Lung (tissue), 12 donors: ENCODE measurements around the gene CCDC182. TPM values are rescaled to one million over a fixed set of nuclear protein-coding genes. Genes with fewer than 3 reads are reported as not detected.
A peak's percentile ranks its signal among the peaks of the same experiment; 100 is the strongest.

Source experiments
- ATAC-seq: fragments of 200-7000 bp; cut with Tn5 transposase; one replicate; pipeline ENCODE4 v1.9.1; 2020; ENCODE audit warnings: moderate number of reproducible peaks; ENCODE audit not compliant: insufficient read depth, low FRiP score
- DNase-seq, 3 donors: peaks; one replicate each; pipeline ENCODE4 v3.0.0-alpha.2; 2013 to 2017
- H3K27ac ChIP-seq, 2 donors: one replicate each; pipeline ENCODE4 v1.5.1; 2013; ENCODE audit warnings: mild to moderate bottlenecking in 2 of 2, moderate library complexity in 2 of 2, control low read depth in 1 of 2, inconsistent platforms in 1 of 2, low read depth in 1 of 2, low read length in 1 of 2
- H3K27me3 ChIP-seq, 3 donors: one replicate each; pipeline ENCODE4 v1.5.1; 2013; ENCODE audit warnings: low read length in 2 of 3; ENCODE audit not compliant: control insufficient read depth in 3 of 3, insufficient read depth in 3 of 3
- H3K36me3 ChIP-seq, 4 donors: one replicate each; pipeline ENCODE4 v1.5.1; 2013; ENCODE audit warnings: low read length in 4 of 4, mild to moderate bottlenecking in 1 of 4, moderate library complexity in 1 of 4; ENCODE audit not compliant: control insufficient read depth in 4 of 4, insufficient read depth in 4 of 4
- H3K4me1 ChIP-seq, 5 donors: one replicate each; pipeline ENCODE4 v1.5.1; 2013; ENCODE audit warnings: low read length in 5 of 5, mild to moderate bottlenecking in 2 of 5, moderate library complexity in 1 of 5; ENCODE audit not compliant: control insufficient read depth in 5 of 5, insufficient read depth in 5 of 5
- H3K4me3 ChIP-seq: one replicate; pipeline ENCODE4 v1.5.1; 2013; ENCODE audit warnings: mild to moderate bottlenecking, control low read depth, moderate library complexity
- H3K9ac ChIP-seq, 2 donors: one replicate each; pipeline ENCODE4 v1.5.1; 2013; ENCODE audit warnings: low read length in 2 of 2, control low read depth in 1 of 2; ENCODE audit not compliant: insufficient read depth in 1 of 2
- H3K9me3 ChIP-seq, 4 donors: one replicate each; pipeline ENCODE4 v1.5.1; 2013; ENCODE audit warnings: low read length in 3 of 4, mild to moderate bottlenecking in 1 of 4, moderate library complexity in 1 of 4; ENCODE audit not compliant: control insufficient read depth in 4 of 4, insufficient read depth in 3 of 4
- WGBS, 2 donors: extraction: QIAGEN DNeasy Blood & Tissue Kit; methylation state at CpG; one replicate each; pipeline ENCODE4 v1.1.7; 2013; 5-methylcytosine and 5-hydroxymethylcytosine counted together
- polyA plus RNA-seq, 2 donors: library from polyadenylated mRNA; stranded (reverse); fragments of 200-250 nt; gene quantifications; one replicate each; pipeline ENCODE4 v1.2.1, GENCODE V29; 2013
- total RNA-seq, 2 donors: library from RNA; depleted of rRNA in 1 of 2; stranded (reverse); fragments of >200 nt in 1 of 2; gene quantifications; one replicate each; pipeline ENCODE4 v1.2.1, GENCODE V29; 2014 to 2021
- TF ChIP-seq, protein P1 (sequence below): IDR thresholded peaks from 2 replicates; pipeline ENCODE4 v1.5.1; 2012; ENCODE audit warnings: mild to moderate bottlenecking; ENCODE audit errors: control extremely low read depth, extremely low read depth
- donor health status: control.
- donor health status: control.
- donor health status: Bipolar disorder and iron deficiency.
- donor health status: healthy.
- donor health status: DM: yes; HTN: yes; CAD: no.

CCDC182 gene
- total and polyA plus RNA-seq, 4 donors: not detected

DNA sequence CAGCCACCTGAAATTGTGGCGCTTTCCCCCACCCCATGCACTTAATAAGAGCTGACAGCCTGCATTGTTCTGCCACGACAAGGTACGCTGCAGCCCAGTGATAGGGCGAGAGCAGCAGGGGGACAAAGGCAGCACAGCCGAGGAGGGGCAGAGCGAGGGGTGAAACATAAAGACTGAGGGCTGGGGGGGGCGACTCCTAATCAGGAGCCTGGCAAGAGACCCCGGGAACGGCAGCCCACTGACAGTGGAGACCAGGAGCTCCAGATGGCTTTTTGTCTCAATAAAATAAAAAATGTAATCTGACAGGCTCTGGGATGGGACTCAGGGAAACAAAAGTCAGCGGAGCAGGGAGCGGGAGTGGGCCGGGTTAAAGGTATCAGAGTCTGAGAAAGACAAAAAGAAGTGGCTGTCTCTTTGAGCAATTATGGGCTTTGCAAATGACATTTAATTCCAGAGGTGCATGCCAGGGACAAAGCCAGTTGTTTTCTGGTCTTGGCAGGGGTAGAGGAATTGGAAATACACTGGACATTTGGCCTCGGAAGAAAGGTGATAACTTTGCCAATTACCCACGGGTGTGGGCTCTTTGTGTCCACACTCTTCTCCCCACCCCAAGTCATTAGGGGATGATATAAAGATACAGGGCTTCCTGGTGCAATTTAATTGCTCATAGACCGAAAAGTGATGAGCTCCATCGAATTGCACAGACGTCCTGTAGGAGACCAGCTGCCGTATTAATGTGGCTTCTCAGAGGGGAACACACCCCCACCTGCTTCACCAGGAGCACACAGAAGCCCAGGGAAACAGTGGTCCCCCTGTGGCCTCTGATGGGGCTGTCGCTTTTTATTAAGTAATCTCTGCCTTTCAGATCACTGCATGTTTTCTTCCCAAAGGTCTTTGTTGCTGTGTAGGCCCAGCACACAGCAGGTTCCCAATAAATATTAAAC is 17.6 kb upstream of the CCDC182 start:
- Histone ChIP-seq H3K4me1 (peaks cover 0 to 17% (median 0%) of the 10 kb centered on the region in 5 donors), H3K27me3 (no peaks in the 10 kb centered on the region), H3K9ac (no peak overlapping the region), H3K4me3 (no peak overlapping the region), H3K27ac (no peak overlapping the region), H3K9me3 (no peaks in the 10 kb centered on the region), H3K36me3 (no peaks in the 10 kb centered on the region)
- DNase-seq (no peak), ATAC-seq (no peak)
- TF ChIP-seq, protein P1, sequence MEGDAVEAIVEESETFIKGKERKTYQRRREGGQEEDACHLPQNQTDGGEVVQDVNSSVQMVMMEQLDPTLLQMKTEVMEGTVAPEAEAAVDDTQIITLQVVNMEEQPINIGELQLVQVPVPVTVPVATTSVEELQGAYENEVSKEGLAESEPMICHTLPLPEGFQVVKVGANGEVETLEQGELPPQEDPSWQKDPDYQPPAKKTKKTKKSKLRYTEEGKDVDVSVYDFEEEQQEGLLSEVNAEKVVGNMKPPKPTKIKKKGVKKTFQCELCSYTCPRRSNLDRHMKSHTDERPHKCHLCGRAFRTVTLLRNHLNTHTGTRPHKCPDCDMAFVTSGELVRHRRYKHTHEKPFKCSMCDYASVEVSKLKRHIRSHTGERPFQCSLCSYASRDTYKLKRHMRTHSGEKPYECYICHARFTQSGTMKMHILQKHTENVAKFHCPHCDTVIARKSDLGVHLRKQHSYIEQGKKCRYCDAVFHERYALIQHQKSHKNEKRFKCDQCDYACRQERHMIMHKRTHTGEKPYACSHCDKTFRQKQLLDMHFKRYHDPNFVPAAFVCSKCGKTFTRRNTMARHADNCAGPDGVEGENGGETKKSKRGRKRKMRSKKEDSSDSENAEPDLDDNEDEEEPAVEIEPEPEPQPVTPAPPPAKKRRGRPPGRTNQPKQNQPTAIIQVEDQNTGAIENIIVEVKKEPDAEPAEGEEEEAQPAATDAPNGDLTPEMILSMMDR: no peak
- WGBS, 2 donors: 77 to 82% methylated on average over 19 of the region's 19 CpGs

DNA sequence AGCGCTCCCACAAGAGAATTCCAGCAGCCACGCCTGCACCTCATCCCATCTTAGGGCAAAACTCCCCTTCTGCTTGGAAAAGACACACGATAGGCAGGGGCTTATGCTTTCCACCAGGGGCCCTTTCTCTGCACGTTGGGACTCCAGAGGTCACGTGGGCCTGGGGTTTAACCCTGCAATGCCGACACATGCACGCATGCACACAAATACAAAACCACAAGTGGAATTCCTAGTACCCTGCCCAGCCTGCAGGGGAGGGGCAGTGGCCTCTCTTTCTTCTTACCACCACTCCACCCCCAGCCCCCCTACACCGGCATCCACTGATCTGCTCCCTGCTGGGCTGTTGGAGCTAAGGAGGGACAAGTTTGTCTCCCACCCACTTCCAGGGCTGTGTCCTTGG is 16.8 kb upstream of the CCDC182 start:
- peak in 1 of 3 donors; percentile 39 for DNase-seq
- Histone ChIP-seq H3K36me3 (no peaks in the 10 kb centered on the region), H3K4me3 (no peak overlapping the region), H3K9me3 (no peaks in the 10 kb centered on the region), H3K9ac (no peak overlapping the region), H3K27ac (no peak overlapping the region), H3K4me1 (peaks cover 0 to 14% (median 0%) of the 10 kb centered on the region in 5 donors), H3K27me3 (no peaks in the 10 kb centered on the region)
- TF ChIP-seq, protein P1: no peak
- ATAC-seq: no peak
- 62 to 75% methylated on average over 8 of the region's 8 CpGs for WGBS, 2 donors

DNA sequence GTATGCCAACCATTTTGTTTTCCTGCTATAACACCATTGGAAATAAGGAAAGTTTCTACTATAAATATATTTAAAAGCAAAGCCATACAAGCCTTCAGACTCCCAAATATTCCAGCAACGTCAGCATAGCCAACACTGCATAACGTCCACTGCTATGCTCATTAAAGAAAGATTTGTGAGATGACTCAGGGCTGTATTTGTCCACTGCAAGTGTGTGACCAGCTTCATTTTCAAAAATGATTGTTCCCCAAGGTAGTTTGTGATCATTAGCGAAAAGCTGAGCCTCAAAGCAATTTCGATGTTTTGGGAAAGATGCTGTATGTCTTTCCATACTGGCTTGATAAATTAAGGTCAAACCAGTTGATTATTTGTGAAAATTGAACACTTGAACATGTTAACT is 14.9 kb upstream of the CCDC182 start:
- H3K4me3 ChIP-seq: no peak overlapping the region
- no peaks in the 10 kb centered on the region for H3K27me3 ChIP-seq
- 89 to 95% methylated on average over 4 of the region's 4 CpGs for WGBS, 2 donors
- H3K9me3 ChIP-seq: no peaks in the 10 kb centered on the region
- ATAC-seq: no peak
- no peak overlapping the region for H3K27ac ChIP-seq
- TF ChIP-seq, protein P1: no peak
- H3K9ac ChIP-seq: no peak overlapping the region
- no peak for DNase-seq
- no peaks in the 10 kb centered on the region for H3K36me3 ChIP-seq
- H3K4me1 ChIP-seq: peaks cover 0 to 9% (median 0%) of the 10 kb centered on the region in 5 donors
